GM13976 (cell line): ENCODE measurements around the gene TRAP1.

Source experiments
- DNase-seq: peaks from one replicate; pipeline ENCODE4 v3.0.0; 2012; ENCODE audit warnings: low spot score
- in situ Hi-C: fragments of 300-500 bp; cut with MboI; formaldehyde crosslinking; loops from one replicate; pipeline ENCODE4 v1.12.0; 2022; ENCODE audit warnings: low sequenced_read_pairs, mixed read lengths, inconsistent platforms; ENCODE audit not compliant: unreplicated experiment
- TF ChIP-seq, protein P1 (sequence below): IDR thresholded peaks from 2 replicates; pipeline ENCODE4 v1.5.1; 2012; ENCODE audit warnings: borderline replicate concordance, mild to moderate bottlenecking; ENCODE audit not compliant: insufficient read depth; ENCODE audit errors: extremely low read depth, missing control alignments, control extremely low read depth

TRAP1 gene

DNA sequence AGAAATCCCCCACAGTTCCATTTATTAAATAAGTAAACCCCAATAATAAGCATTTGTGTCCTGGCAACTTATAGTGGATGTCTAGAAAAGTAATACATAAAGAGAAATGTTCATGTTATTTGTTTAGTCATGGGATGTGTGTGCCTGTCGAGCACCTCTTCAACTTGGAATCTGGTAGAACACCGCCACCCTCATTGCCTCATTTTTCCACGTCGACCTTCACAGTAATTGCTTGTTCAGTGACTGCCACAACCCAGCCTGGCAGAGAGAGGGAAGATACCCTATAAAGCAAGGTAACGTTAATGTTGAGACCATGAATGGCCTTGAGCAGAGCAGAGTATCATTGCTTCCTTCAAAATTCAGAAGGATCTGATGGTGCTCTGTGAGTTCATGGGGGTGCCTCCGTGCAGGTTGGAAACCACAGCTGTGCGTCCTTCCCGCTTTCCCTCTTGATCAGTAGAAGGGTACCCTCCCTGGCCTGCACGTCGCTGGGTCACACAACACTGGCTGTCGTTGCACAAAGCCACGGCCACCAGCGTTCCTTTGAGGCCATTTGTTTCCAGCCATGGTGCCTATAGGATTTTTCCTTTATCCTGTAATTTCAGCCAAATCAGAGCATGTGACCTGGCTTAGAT is 66.6 kb downstream of the TRAP1 start:
- no peak for DNase-seq

DNA sequence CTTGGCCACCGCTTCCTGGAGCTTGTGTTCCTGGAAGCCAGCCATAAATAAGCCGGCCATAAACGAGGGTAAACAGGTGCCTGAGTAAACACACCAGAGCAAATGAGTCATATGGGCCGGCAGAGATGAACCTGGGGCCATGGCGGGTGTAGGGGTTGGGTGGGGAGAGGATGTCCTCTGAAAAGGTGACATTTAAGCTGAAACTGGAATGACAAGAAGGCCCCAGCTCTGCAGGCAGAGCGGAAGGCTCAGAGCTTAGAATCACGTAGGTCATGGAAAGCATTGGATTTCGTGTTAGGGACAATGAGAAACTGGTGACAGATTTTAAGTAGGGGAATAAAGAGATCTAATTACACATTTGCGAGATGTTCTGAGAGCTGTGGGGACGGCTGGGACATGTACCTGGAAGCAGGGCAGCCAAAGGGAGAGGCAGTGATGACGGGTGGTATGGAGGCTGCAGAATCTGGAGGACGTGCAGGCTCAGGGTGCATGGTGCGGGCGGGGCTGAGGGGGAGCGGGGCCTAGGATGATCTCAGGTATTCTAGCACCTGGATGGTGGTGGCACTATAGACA is 70.9 kb downstream of the TRAP1 start:
- TF ChIP-seq, protein P1, sequence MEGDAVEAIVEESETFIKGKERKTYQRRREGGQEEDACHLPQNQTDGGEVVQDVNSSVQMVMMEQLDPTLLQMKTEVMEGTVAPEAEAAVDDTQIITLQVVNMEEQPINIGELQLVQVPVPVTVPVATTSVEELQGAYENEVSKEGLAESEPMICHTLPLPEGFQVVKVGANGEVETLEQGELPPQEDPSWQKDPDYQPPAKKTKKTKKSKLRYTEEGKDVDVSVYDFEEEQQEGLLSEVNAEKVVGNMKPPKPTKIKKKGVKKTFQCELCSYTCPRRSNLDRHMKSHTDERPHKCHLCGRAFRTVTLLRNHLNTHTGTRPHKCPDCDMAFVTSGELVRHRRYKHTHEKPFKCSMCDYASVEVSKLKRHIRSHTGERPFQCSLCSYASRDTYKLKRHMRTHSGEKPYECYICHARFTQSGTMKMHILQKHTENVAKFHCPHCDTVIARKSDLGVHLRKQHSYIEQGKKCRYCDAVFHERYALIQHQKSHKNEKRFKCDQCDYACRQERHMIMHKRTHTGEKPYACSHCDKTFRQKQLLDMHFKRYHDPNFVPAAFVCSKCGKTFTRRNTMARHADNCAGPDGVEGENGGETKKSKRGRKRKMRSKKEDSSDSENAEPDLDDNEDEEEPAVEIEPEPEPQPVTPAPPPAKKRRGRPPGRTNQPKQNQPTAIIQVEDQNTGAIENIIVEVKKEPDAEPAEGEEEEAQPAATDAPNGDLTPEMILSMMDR, result no peak
- DNase-seq, result no peak
- in situ Hi-C loops, result no loop called here

More for the DNA sequence above, 66.6 kb downstream of the TRAP1 start:
- in situ Hi-C loops, result loop anchor here (10.0 to 25.0 kb wide), 2 partner anchors 56 to 113 kb away; no protein-coding TSS in a partner anchor
- TF ChIP-seq, protein P1, result no peak

DNA sequence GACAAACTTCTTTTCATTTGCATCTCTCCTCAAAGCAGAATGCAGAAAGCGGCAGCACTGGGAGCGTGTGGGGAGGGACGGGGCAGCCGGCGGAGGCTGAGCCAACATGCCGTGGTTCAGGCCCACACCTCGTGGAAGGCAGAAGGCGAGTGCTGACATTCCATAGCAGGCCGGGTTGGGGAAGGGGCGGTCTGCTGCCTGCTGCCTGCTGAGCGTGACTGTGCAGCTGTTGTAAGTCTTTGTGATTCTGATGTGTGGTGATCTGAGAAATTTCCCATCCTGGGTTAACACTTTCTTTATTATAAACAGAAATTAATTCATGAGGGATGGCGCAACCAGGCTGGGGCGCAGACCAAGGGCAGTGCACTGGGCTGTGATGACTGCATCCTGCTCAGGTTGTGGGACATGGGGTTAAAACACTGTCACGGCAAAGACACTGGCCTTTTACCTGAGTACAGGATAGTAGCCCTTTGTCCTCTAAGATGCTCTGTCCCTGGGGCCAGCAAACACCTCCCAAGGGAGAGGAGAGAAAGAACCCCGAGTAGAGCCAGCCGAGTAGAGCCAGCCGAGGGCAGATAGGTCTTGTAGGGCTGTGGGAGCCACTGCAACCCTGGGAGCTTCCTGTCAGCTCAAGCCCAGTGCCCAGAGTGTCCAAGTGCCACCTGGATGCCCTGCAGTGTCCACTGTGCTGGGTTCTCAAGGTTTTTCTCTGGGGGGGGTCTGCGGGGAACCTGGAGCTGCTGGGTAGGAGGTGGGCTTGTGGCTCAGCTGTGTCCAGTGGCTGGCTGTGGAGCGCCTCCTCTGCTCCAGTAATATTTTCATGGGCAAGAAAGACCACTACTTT is 71.6 kb downstream of the TRAP1 start:
- peak; percentile 23 for DNase-seq
- in situ Hi-C loops, result no loop called here
- TF ChIP-seq, protein P1, result no peak

DNA sequence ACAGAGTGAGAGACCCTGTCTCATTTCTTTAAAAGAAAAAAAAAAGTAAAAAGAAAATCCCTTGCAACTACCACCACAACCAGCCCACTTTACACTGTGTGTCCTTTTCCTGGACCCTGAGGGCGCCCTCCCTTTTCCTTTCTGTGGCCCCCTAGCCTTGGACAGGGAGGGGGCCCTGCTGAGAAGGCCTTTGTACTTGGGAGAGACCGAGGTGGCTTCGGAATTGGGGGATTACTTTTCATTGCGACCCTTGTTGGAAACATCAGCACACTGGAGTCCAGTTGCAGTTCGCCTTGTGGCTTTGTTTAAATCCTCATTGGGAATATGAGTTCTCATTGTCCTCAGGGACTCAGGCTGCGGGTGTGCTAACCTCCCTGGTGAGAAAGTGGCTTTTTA is 72.2 kb downstream of the TRAP1 start:
- DNase-seq, result no peak
- TF ChIP-seq, protein P1, result no peak
- in situ Hi-C loops, result no loop called here

DNA sequence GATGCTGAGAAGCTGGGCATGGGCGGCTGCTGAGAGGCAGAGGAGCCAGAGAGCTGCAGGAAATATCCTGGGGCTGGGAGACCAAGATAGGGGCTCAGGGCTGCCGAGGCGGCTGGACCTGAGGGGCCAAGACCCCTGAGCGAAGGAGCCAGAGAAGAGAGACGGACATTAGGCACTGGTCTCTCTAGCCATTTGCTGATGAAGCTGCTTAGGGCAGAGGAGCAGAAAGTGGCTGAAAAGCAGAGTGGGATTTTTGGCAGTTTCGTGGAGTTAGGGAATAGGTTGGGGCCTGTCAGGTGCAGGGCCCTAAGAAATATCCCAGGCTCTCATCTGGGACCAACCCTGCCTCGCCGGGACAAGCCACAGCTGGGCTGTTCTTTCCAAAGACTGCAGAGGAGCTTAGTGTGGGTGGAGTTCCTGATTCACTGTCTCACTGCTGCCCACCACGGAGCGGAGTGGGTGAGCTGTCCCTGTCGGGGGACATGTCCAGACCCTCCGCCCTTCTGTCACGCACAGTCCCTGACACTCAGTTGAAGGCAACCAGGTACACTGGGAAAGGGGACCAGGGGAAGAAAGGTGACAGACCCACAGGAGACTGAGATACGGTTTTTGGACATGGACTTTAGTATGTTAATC is 74.1 kb downstream of the TRAP1 start:
- in situ Hi-C loops, result no loop called here
- TF ChIP-seq, protein P1, result no peak
- peak; percentile 17 for DNase-seq

DNA sequence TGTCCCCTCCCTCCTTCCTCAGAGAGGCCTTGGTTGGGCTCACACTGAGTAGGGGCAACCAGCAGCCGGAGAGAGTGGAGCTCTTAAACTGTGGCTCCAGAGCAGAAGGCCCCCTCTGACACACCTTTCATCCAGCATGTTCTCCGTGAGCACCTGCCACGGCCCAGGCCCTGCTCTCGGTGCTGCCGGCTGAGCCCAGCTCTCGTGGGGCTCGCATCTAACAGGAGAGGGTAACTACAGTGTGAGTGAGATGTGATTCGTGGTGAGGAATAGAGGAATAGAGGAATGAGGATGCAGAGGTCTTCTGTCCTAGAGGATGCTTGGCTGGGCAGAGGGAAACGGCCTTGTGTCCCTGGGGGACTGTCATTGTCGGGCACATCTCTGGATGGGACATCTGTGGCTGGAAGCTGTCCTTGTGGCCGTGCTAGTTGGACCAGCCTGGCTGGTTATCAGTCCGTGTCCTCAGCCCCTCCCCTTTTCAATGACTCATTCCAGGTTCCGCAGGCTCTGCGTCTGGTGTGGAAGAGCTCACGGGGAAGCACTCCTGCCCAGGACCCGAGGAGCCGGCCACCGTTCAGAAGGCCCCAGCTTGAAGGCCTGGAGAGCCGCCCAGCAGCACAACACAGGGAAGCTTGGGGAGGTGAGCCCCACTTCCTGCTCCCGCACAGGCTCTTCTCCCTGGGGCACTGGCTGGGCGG is 74.8 kb downstream of the TRAP1 start:
- in situ Hi-C loops, result no loop called here
- TF ChIP-seq, protein P1, result no peak
- DNase-seq, result peak; percentile 23
